Stimulated activated naive CD4-positive, alpha-beta T cell treated with Interleukin-2 at 50 U/mL for 16 hours (primary cell): ENCODE measurements around the gene ZBTB17.

Source experiments
- DNase-seq: peaks from one replicate; lab custom pipeline; 2025; lab: John Stamatoyannopoulos, UW

Gene ZBTB17

DNA sequence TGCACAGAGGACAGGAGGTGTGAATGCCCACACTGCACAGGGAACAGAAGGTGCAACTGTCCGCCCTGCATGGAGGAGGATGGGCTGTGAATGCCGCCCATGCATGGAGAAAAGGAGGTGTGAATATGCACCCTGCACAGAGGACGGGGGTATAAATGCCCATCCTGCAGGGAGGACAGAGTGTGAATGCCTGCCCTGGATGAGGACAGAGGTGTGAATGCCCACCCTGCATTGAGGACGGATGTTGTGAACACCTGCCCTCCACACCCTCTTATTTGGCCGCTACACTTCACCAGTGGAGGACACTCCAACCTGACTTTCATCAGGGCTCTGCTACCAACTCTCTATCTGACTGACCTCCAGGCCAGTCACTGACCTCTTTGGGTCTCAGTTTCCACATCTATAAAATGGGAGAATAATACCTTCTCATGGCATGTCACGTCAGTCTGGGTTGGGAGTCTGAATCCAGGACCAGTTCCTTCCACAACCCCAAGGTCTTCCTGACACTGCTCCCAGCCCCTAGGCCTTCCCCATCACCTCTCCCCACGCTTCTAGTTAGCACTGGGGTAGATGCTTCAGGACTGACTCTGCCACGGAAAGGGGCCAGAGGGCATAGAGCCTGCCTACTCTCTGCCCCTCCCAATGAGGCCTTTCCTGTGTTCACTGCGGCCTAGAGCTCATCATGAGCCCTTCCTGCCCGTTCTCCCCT is 28.4 kb downstream of the ZBTB17 start:
- peak; percentile 27 for DNase-seq

DNA sequence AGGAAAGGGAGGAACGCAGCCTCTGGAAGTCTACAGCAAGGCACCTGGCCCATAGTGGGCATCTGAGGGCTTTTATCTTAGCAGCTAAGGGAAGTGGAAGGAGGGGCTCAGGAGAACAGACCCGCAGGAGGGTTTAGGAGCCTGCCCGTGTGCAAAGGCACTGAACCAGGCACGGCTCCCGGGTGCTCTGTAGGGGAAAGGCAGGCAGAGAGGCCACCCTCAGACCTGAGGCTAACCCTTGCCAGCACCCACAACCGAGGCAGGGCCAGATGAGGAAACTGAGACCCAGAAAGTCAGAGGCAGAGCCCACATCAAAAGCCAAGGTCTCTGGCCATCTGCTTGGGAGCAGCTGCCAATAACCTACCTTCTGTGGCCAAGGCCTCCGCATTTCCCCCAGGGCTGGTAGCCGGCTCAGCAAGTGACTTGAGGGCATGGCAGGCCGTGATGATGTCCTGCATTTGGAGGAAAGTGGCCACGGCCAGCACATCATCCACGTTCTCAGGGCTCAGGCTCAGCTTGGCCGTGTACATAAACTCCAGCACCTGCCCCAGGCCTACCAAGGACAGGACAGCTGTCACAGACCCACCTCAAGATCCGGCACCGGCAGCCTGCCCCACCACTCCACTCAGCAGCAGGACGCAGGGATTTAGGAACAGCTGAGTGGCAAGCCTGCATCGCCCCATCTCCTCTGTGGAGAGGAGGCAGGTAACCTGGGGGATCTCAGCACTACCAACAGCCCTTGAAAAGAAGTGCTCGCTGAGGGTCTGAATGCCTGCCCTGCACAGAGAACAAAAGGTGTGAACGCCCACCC is 29.1 kb downstream of the ZBTB17 start:
- no peak for DNase-seq

DNA sequence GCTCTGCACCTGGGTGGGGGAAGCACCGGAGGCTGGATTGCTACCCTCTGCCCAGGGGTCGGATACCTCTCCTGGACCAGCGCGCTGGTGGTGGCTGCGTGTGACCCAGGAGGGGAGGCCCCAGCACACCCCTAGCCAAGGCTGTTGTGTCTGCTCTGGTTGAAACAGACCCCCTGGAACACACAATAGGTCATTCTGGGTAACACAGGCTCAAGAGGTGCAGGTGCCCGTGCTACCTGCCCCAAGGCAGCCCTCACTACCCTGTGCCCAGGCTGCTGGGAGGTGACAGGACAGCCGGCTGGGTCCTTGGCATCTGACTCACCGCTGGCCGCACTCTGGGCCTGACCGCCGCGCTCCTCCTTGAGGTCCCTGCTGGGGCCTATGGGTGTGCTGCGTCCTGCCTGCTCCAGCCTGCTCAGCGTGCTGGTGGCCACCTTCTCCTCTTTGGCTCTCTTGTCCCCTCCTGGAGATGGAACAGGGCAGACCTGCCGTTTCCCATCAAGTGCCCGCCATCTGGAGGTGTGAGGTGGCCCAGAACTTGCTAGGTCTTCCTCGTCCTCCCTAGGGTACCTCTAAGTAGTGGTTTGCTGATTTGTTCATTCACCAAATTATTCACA is 30.0 kb downstream of the ZBTB17 start:
- no peak for DNase-seq

DNA sequence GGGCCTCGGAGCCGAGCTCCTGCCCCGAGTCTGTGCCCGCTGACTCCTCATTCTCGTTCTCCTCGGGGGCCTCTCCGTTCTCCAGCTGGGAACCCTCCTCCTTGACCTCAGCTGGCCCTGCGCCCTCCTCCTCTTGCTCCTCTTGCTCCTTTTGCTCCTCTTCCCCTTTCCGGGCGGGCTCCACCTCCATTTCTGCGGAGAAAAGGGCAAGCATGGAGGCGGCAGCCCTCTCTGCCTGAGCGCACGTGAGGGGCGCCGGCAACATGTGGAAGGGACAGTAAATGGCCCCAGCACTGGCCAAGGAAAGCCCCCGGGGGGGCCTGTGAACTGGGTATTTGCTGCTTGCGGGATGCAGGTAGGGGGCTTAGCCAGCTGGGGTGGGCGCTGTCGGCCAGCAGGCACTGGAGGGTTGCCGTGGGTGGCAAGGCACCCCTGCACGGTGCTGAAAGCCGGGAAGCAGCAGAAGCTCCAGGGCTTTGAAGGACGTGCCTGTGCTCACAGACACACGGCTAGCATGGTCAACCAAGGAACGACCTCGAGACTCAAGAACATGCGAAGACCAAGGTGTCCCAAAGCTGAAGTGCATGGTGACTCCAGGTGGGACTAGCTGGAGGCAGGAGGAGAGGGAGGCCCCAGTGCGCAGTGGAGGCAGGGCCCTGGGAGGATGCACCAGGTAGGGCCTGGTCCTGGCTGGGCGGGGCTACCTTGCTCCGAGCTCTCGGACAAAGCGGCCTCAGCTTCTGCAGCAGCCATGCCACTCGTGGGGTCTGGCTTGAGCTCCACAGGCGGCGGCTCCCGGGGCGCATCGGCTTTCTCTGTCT is 30.7 kb downstream of the ZBTB17 start:
- no peak for DNase-seq

DNA sequence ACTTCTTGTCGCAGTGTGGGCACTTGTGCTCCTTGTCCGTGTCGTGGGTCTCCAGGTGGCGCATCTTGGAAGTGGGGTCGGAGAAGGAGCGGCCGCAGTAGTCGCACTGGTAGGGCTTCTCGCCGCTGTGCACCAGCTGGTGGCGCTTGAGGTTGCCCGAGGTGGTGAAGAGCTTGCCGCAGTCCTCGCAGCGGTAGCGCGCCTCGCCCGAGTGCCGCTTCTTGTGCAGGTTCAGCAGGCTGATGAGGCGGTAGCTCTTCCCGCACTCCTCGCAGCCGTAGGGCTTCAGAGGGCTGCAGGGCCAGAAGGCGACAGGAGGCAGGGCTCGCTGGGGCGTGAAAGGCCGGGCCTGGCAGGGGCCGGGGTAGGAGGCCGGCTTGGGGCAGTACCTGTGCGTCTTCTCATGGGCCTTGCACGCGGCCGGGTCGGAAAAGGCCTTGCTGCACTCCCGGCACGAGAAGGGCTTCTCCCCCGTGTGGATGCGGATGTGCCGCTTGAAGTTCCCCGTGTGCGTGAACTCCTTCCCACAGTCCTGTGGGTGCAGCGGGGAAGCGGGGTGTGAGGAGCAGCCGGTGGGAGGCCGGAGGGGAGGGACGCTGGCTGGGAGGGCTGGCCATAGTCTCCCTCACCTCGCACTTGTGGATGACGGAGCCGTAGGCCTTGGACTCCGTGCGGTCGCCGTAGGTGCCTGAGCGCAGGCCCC is 31.4 kb downstream of the ZBTB17 start:
- no peak for DNase-seq

DNA sequence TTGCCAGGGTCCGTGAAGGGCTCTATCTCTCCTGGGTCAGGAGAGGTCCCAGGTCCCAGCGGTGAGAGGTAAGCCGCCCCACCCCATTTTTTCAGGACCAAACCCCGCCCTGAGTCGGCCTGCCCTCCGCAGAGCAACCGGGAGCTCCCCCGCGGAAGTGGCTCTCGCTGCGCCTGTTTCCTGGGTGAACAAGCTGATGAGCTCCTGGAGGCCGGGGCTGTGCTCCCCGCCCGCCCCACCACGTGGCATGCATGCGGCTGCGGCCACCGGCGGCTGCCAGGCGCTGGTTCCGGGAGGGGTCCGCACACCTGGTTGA is 32.0 kb downstream of the ZBTB17 start:
- DNase-seq = no peak

DNA sequence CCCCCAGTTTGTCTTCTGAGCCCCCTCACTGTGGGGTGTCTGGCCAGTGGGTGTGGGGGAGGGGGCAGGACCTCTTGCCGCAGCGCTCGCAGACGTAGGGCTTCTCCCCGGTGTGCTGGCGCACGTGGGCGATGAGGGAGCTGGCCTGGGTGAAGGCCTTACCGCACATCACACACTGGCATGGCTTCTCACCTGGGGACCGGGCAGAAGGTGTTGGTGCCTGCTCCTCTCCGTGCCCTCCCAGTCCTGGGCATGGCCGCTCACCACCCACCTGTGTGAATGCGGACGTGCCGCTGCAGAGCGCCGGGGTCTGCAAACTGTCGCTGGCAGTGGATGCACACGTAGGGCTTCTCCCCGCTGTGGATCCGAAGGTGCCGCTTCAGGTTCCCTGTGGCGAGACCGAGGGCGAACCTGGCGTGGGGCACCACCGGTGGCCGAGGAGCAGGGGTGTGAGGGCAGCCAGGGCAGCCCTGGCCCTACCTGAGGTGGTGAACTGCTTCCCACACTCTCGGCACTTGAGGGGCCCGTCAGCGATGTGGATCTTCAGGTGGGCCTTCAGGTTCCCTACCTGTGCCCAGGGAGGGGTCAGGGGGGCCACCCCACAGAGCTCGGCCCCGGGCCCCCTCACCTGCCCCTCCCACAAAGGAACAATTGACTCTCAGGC is 32.4 kb downstream of the ZBTB17 start:
- no peak for DNase-seq

DNA sequence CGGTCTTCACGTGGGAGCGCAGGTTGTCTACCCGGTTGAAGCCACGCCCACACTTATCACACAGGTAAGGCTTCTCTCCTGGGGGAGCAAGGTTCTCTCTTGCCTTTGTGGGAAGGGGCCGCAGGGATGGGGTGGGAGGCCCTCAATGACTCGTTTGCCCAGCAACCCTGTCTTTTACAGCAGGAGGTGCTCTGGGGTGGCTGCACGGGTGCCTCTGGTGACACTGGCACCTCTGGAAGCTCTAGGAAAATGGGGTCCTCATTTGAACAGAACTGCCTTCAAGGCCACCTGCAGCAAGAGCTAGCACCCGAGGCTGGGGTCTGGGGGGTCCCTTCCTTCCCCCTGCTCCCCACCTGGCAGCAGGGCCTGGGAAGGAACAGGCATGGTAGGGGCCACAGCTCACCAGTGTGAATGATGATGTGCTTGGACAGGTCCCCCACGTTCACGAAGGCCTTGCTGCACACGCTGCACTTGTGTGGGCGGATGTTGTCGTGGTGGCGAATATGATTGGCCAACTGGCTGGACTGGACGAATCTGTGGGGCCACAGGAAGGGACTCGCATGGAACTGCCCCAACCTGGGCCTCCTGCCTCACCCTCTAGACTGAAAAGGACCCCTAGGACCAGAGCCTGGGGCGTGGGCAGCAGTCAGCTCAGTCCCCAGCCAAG is 33.1 kb downstream of the ZBTB17 start:
- DNase-seq = no peak

DNA sequence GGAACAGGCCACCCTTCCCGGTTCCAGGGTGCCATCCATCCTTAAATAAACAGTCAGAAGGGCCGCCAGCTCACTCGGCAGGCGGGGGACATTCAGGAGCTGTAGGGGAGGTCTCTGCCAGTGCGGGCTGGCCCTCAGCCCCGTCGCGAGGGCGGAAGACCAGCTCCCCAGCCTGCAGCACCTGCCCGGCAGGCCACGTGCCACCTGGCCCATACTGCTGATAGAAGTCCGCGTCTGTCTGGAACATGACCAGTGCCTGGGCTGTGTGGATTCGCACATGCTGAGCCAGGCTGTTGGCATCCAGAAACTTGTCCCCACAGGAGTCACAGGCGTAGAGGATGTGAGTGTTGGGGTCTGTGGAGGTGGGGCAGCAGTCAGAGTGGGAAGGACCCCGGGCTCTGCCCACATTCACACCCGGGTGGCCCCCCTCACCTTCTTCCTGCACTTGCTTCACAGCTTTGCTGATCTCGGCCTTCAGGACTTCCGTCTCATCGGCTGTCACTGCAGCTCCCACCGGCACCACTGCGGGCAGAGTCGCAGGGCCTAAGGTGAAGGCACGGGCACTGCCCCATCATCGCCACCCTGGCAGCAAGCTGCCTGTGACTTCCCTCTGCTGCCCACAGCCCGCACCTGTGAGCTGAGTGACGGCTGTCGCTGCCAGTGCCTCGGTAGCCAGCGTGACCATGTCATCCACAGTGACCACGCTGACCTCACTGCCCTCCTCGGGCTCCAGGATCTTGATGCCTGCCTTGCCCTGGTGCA is 33.8 kb downstream of the ZBTB17 start:
- DNase-seq = no peak

DNA sequence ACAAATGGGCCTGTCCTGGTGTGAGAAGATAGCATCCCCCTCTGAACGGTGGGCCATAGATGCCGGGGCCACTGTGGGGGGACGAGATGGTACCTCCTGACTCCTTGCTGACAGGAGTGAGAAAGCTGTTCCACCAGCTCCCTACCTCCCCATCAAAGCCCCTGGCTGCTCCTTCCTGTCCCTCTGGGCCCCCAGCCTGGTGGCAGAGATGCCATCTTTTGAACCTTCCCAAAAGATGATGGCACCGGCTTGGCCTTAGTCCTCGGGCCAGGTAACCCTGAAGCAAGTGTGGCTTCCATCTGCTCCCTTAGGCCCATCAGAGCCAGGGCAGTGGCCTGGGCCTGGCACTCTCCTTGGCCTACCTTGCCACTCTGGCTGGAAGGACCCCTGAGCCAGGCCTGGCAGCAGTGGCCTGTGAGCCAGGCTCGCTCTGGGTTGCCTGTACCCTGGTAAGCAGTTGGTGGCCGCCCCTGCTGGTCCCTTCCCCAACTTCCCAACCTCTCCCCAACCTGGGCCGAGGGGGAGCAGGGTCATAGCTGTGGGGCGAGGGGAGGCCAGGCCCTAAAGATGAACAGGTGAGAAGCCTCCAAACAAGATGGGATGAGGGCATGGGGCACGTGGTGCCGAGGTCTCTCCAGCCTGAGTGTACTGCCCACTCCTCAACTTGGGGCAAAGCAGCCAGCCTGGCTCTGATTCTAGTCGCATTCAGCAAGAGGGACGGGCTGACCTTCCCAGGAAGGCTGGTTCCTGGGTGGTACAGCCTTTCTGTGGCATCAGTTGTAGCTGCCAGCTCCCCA is 34.7 kb downstream of the ZBTB17 start:
- no peak for DNase-seq

DNA sequence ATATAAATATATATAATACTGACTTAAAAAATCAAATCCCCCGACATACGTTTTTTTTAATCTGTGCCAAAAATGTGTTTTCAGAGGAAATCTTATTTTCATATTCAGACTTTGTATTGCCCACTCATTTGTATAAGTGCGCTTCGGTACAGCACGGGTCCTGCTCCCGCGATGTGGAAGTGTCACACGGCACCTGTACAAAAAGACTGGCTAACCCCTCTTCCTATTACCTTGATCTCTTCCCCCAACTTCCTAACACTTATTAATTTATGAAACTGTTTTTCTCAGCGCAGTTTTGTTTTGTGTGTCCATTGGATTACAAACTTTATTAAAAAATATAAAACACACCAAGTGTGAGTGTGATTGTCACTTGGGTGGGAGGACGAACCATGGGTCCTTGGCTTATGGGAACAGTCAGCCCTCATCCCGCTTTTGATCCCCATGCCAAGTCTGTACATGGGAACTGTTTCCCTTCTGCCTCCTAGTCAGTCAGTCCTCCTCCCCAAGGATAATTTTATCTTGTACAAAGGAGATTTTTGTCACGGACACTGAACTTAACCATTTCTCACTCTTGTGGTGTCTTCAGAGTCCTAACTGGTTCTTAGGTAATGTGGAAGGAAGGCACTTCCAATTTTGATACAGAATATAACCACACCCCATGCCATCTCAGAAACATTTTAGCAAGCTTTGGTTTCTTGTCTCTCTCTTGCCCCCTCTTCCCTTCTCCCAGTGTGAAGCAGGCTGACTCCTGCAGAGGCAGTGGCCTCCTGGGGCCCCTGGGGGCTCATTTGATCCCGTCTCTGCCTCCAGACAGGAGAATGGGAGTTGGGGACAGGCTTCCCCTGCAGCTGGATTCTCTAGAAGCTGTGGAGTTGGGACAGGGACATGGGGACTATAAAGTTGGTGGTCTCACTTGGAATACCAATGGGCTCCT is 35.5 kb downstream of the ZBTB17 start:
- no peak for DNase-seq

DNA sequence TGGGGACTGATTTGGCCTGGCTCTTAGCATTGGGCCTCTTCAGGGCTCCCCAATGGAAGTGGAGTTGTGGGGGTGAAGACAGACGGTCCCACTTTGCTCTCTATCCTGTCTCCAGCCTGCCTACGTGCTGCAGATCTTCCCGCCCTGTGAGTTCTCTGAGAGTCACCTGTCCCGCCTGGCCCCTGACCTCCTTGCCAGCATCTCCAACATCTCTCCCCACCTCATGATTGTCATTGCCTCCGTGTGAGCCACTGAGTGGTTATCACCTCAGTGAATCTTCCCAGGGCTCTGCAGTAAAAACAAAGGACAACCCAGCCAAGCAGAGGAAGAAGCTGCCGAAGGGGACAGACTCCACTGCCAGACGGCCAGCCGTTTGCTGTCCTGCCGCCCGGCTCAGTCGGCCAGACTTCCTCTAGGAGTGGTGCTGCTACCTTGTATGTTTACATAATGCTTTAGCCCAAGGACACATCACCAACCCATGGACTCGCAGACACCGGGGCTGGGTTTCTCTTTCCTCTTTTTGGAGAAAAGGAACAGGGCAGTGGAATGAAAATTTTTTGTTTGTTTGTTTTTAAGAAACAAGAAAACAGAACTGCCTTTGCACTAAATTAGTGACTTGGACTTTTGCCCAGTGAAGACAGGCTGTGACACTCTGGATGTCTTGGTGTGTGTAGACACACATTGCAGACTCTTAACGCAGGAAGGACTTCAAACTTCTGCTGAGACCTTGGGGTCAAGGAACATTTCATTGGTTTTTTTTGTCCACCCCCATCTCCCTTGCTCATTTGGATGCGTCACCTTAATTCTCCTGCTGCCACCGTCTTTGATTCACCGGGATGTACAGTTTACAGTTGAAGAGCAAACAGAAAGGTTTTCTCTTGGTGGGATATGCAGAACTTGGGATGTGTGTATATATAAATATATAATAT is 36.5 kb downstream of the ZBTB17 start:
- DNase-seq = no peak

DNA sequence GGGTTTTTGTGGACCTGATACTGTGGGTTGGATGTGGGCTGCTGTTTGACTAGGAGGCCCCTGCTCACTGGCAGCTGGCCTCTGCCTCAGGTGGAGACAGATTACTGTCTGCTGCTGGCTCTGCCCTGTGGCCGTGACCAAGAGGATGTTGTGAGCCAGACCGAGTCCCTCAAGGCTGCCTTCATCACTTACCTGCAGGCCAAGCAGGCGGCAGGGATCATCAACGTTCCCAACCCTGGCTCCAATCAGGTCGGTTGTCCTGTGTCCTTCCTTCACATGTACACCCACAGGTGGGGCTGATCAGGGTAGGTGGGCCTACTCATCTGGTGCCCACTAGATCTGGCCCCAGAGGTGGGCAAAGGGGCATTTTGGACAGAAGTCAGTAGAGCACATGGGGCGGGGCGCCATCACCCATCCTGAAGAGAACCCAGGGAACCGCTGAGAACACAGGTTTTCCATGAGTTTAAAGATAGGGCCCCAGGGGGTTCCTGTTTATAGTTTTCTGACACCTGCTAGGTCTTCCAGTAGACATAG is 37.2 kb downstream of the ZBTB17 start:
- no peak for DNase-seq

DNA sequence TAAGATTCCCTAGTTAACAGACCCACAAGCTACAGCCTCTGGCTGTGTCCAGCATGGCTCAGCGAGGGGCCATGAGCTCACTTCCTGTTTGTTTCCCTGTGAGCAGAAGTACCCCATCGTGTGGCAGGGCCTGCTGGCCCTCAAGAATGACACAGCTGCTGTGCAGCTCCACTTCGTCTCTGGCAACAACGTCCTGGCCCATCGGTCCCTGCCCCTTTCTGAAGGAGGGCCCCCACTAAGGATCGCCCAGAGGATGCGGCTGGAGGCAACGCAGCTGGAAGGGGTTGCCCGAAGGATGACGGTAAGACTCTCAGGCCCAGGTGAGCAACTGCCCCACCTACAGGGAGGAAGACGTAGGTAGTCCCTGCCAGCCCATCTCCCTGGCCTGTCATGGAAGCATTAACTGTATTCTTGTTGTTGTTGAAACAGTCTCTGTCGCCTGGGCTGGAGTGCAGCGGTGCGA is 38.2 kb downstream of the ZBTB17 start:
- no peak for DNase-seq

DNA sequence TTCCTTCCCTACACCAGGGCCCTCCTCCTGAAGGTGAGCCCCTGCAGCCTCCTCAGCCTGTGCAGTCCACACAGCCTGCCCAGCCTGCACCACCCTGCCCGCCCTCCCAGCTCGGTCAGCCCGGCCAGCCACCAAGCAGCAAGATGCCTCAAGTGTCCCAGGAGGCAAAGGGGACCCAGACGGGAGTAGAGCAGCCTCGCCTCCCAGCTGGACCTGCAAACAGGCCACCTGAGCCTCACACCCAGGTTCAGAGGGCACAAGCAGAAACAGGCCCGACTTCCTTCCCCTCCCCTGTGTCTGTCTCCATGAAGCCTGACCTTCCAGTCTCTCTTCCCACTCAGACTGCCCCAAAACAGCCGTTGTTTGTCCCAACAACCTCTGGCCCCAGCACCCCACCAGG is 38.8 kb downstream of the ZBTB17 start:
- DNase-seq = no peak

DNA sequence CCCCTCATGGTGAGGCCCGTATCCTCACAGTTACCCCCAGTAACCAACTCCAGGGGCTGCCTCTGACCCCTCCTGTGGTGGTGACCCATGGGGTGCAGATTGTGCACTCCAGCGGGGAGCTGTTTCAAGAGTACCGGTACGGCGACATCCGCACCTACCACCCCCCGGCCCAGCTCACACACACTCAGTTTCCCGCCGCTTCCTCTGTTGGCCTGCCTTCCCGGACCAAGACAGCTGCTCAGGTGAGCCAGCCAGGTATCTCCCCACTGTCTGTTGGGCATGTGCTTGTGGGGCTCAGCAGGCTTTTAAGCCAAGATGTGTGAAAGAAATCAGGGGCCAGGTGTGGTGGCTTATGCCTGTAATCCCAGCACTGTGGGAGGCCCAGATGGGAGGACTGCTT is 39.9 kb downstream of the ZBTB17 start:
- DNase-seq = no peak
